Heart left ventricle (tissue), 16 donors: Measurements from ENCODE around the gene AKAP8. TPM values are rescaled to one million over a fixed set of nuclear protein-coding genes. Genes with fewer than 3 reads are reported as not detected.

Experiments used
- ATAC-seq, 4 donors: fragments of 200-7000 bp; cut with Tn5 transposase; one replicate each; pipeline ENCODE4 v1.9.1; 2020 to 2022; ENCODE audit warnings: moderate library complexity in 4 of 4, mild to moderate bottlenecking in 3 of 4, moderate number of reproducible peaks in 1 of 4
- DNase-seq, 5 donors: peaks; one replicate each; pipeline ENCODE4 v3.0.0-alpha.2; 2020
- H3K27ac ChIP-seq, 12 donors: fragments of 200-600 bp; sonication (generic) in 4 of 12; one replicate each; pipeline versions ENCODE4 v1.5.0 to v1.8.0; 2016 to 2022; ENCODE audit warnings: mild to moderate bottlenecking in 2 of 12
- H3K27me3 ChIP-seq, 9 donors: fragments of 200-600 bp; sonication (generic) in 2 of 9; one replicate each; pipeline versions ENCODE4 v1.5.1 to v1.8.0; 2016 to 2022; ENCODE audit warnings: mild to moderate bottlenecking in 3 of 9
- H3K36me3 ChIP-seq, 9 donors: fragments of 200-600 bp; sonication (generic) in 2 of 9; one replicate each; pipeline versions ENCODE4 v1.5.0 to v1.8.0; 2018 to 2022; ENCODE audit warnings: mild to moderate bottlenecking in 2 of 9
- H3K4me1 ChIP-seq, 12 donors: fragments of 200-600 bp; sonication (generic) in 4 of 12; one replicate each; pipeline versions ENCODE4 v1.5.0 to v1.8.0; 2016 to 2022; ENCODE audit warnings: mild to moderate bottlenecking in 3 of 12
- H3K4me3 ChIP-seq, 12 donors: fragments of 200-600 bp; sonication (generic) in 4 of 12; one replicate each; pipeline versions ENCODE4 v1.5.0 to v1.8.0; 2017 to 2022; ENCODE audit warnings: mild to moderate bottlenecking in 9 of 12, moderate library complexity in 4 of 12
- H3K9me3 ChIP-seq, 12 donors: fragments of 200-600 bp; sonication (generic) in 4 of 12; one replicate each; pipeline versions ENCODE4 v1.5.0 to v1.8.0; 2016 to 2022; ENCODE audit warnings: mild to moderate bottlenecking in 1 of 12
- CTCF ChIP-seq, 12 donors: fragments of 200-600 bp; sonication (generic) in 4 of 12; IDR thresholded peaks; one replicate each; pipeline versions ENCODE4 v1.5.0 to v1.8.0; 2018 to 2022; ENCODE audit warnings: antibody characterized with exemption in 12 of 12, mild to moderate bottlenecking in 5 of 12
- POLR2A ChIP-seq, 2 donors: fragments of 450-650 bp; IDR thresholded peaks; one replicate each; pipeline ENCODE4 v1.6.1; 2017; ENCODE audit warnings: antibody characterized with exemption in 2 of 2, mild to moderate bottlenecking in 2 of 2, moderate library complexity in 2 of 2
- WGBS, 4 donors: extraction: QIAGEN DNeasy Blood & Tissue Kit in 2 of 4; methylation state at CpG; one replicate each; pipeline versions ENCODE4 v1.1.5 to v1.1.7; 2013 to 2018; 5-methylcytosine and 5-hydroxymethylcytosine counted together
- intact Hi-C, 10 donors: fragments of 100-400 bp; cut with DNase I; formaldehyde crosslinking; loops; one replicate each; pipeline versions ENCODE4 v1.11.1 to v1.14.2; 2022
- polyA plus RNA-seq, 2 donors: library from polyadenylated mRNA; stranded (reverse); fragments of 200-250 nt; gene quantifications; one replicate each; pipeline ENCODE4 v1.2.3, GENCODE V29; 2013
- total RNA-seq, 9 donors: library from RNA; depleted of rRNA in 2 of 9; stranded (reverse); fragments of >200 nt in 2 of 9; fragmentation: NEBNext Ultra II Directional in 3 of 9; extraction: Animal tissue kit (Norgen Biotek cat#: 25700) in 3 of 9; gene quantifications; one replicate each; pipeline versions ENCODE4 v1.1.0 to v1.2.4, GENCODE V29; 2016 to 2023
- donor health status: ischemic (EF 13 %, LVEDD 7.1; RV severe dilation, severe dysfunction).
- donor health status: healthy with polysubstance abuse.
- donor health status: DM: no; HTN: yes; CAD: no.
- donor health status: DM: no; HTN: no; CAD: no.
- donor health status: ischemic (EF 25% LVEDD 6.9; RV normal size, moderate dysfunction).
- donor health status: ischemic (EF 25% LVEDD 5.7; RV mildly dilated, moderate dysfunction).
- donor health status: healthy.
- donor health status: DM: yes; HTN: yes; CAD: no.
- donor health status: ischemic (EF 35%, LVEDD 5.7; RV mildly dilated, moderate dysfunction).
- donor health status: nonischemic (EF 11% LVEDD 7.7; RV severe dilation, severe dysfunction).
- donor health status: DM: yes; HTN: yes; CAD: no.
- donor health status: PGD.
- donor health status: ischemic (EF 29% LVEDD 5.4; RV normal size, mild dysfunction).
- donor health status: nonischemic (EF 23%, LVEDD 6.1; RV moderate dilation, normal function).

Gene AKAP8
- total and polyA plus RNA-seq, 11 donors, result 9.6 to 24.8 (median 18.8) TPM

GRCh38 chr19:15402411-15403150 lies 23.0 kb upstream of the AKAP8 start:
- Histone ChIP-seq H3K27me3 (no peaks in the 10 kb centered on the region), H3K4me1 (peaks cover 14 to 77% (median 51%) of the 10 kb centered on the region in 12 donors), H3K9me3 (no peaks in the 10 kb centered on the region), H3K4me3 (peak overlapping the region in 1 of 12 donors; percentile 24), H3K36me3 (peaks cover 0 to 77% (median 54%) of the 10 kb centered on the region in 9 donors), H3K27ac (peak overlapping the region in 10 of 12 donors; percentile 52 to 85 (median 70))
- DNase-seq (peak in 3 of 5 donors; percentile 60 to 78 (median 64)), ATAC-seq (peak; percentile 74 to 88 (median 86))
- TF ChIP-seq CTCF (IDR thresholded peaks at IDR 0.05), result no peak
- TF ChIP-seq POLR2A (IDR thresholded peaks at IDR 0.05), result no peak
- intact Hi-C loops, result no loop called here
- 64 to 72% (median 67%) methylated on average over 12 to 15 of the region's 15 CpGs for WGBS, 4 donors

- ATAC-seq, result no peak
- peak overlapping the region in 3 of 12 donors; percentile 53 to 85 (median 74) for H3K27ac ChIP-seq
- H3K36me3 ChIP-seq, result peaks cover 0 to 79% (median 66%) of the 10 kb centered on the region in 9 donors
Measured at GRCh38 chr19:15401397-15401710, 21.8 kb upstream of the AKAP8 start.

GRCh38 chr19:15400521-15401396 lies 21.2 kb upstream of the AKAP8 start:
- no peak for TF ChIP-seq POLR2A (IDR thresholded peaks at IDR 0.05)
- no peak for TF ChIP-seq CTCF (IDR thresholded peaks at IDR 0.05)
- Histone ChIP-seq H3K4me1 (peaks cover 14 to 59% (median 43%) of the 10 kb centered on the region in 12 donors), H3K36me3 (peaks cover 0 to 85% (median 71%) of the 10 kb centered on the region in 9 donors), H3K27me3 (no peaks in the 10 kb centered on the region), H3K9me3 (no peaks in the 10 kb centered on the region), H3K27ac (peak overlapping the region in 2 of 12 donors; percentile 53 to 85), H3K4me3 (no peak overlapping the region)
- intact Hi-C loops, result no loop called here
- DNase-seq (no peak), ATAC-seq (no peak)
- WGBS, 4 donors, result 76 to 89% (median 78%) methylated on average over 22 to 29 of the region's 29 CpGs

More at GRCh38 chr19:15401397-15401710, 21.8 kb upstream of the AKAP8 start:
- DNase-seq, result no peak
- Histone ChIP-seq H3K27me3 (no peaks in the 10 kb centered on the region), H3K4me1 (peaks cover 14 to 65% (median 44%) of the 10 kb centered on the region in 12 donors), H3K9me3 (no peaks in the 10 kb centered on the region), H3K4me3 (no peak overlapping the region)
- TF ChIP-seq POLR2A (IDR thresholded peaks at IDR 0.05) (no peak), CTCF (IDR thresholded peaks at IDR 0.05) (no peak)
- 93 to 97% (median 95%) methylated on average over 14 to 17 of the region's 17 CpGs for WGBS, 4 donors
- intact Hi-C loops, result no loop called here

GRCh38 chr19:15399635-15400034 lies 20.0 kb upstream of the AKAP8 start:
- Histone ChIP-seq H3K36me3 (peaks cover 0 to 91% (median 77%) of the 10 kb centered on the region in 9 donors), H3K27me3 (no peaks in the 10 kb centered on the region), H3K4me3 (no peak overlapping the region), H3K27ac (no peak overlapping the region), H3K9me3 (no peaks in the 10 kb centered on the region), H3K4me1 (peaks cover 11 to 48% (median 36%) of the 10 kb centered on the region in 12 donors)
- no peak for ATAC-seq
- WGBS, 4 donors, result 93 to 95% (median 95%) methylated on average over 10 to 14 of the region's 14 CpGs
- intact Hi-C loops, result no loop called here
- DNase-seq, result no peak
- TF ChIP-seq POLR2A (IDR thresholded peaks at IDR 0.05), result no peak
- no peak for TF ChIP-seq CTCF (IDR thresholded peaks at IDR 0.05)
